Stimulated activated naive B cell treated with anti-CD40 and anti-IgM and Interleukin-4, amounts not matched to agents 10 μg/mL and 1 μg/mL and 100 μg/mL, for 72 hours (primary cell): Measurements from ENCODE around the gene BCL10.
A peak's percentile ranks its signal among the peaks of the same experiment; 100 is the strongest.

Source experiments
- ATAC-seq, 2 donors: fragments of 150-1000 bp; cut with Tn5 transposase; replicated peaks; 2 replicates each; pipeline ENCODE4 v1.10.0; 2021; ENCODE audit warnings: moderate library complexity in 1 of 2
- DNase-seq: peaks from one replicate; pipeline ENCODE4 v3.0.0; 2021
- H3K27ac Mint-ChIP-seq: one replicate; pipeline ENCODE4 v1.8.0; 2022; ENCODE audit warnings: mild to moderate bottlenecking, mixed read lengths
- H3K27me3 Mint-ChIP-seq, 2 donors: one replicate each; pipeline ENCODE4 v1.8.0; 2022; ENCODE audit warnings: mixed read lengths in 2 of 2
- H3K36me3 Mint-ChIP-seq, 2 donors: one replicate each; pipeline ENCODE4 v1.8.0; 2022; ENCODE audit warnings: mixed read lengths in 2 of 2, mild to moderate bottlenecking in 1 of 2
- H3K4me1 Mint-ChIP-seq, 2 donors: one replicate each; pipeline ENCODE4 v1.8.0; 2022; ENCODE audit warnings: mixed read lengths in 2 of 2, mild to moderate bottlenecking in 1 of 2
- H3K4me3 Mint-ChIP-seq, 2 donors: one replicate each; pipeline ENCODE4 v1.8.0; 2022; ENCODE audit warnings: mild to moderate bottlenecking in 2 of 2, mixed read lengths in 2 of 2, moderate library complexity in 1 of 2
- H3K9me3 Mint-ChIP-seq, 2 donors: one replicate each; pipeline ENCODE4 v1.8.0; 2022; ENCODE audit warnings: mixed read lengths in 2 of 2, mild to moderate bottlenecking in 1 of 2

BCL10 gene

DNA sequence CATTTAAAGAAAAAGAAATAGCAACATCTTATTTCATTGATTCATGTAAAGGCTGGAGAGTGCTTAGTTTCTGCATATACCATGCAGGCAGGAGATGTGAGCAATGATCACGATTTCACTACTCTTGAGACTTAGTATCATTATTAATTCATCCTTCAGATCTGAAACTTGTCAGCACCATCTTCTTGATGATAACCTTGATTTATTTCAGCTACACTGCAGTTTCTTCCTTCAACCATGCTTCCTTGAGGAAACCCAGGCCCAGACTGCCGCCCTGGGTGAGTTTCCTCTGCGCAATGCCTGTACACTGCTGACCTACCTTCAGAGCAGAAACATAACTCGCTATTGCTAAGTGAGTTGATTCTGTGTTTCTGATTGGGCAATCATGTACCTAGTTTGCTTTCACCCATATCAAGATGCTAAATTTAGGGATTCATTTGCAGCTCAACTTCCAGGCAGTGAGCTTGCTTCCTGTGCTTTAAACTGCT is 13.5 kb upstream of the BCL10 start:
- Mint-ChIP-seq H3K9me3 (no peaks in the 10 kb centered on the region), H3K36me3 (peaks cover 2 to 3% of the 10 kb centered on the region in 2 donors), H3K4me1 (peaks cover 12 to 34% of the 10 kb centered on the region in 2 donors), H3K27me3 (no peaks in the 10 kb centered on the region), H3K27ac (no peak overlapping the region), H3K4me3 (no peak overlapping the region)
- DNase-seq, result no peak
- ATAC-seq, result peak; percentile 45 to 50

- H3K36me3 Mint-ChIP-seq, result peaks cover 2 to 3% of the 10 kb centered on the region in 2 donors
- H3K4me3 Mint-ChIP-seq, result no peak overlapping the region
- H3K27me3 Mint-ChIP-seq, result no peaks in the 10 kb centered on the region
- no peak overlapping the region for H3K27ac Mint-ChIP-seq
- H3K4me1 Mint-ChIP-seq, result peaks cover 12 to 30% of the 10 kb centered on the region in 2 donors
- ATAC-seq (peak; percentile 27 to 45), DNase-seq (no peak)
- H3K9me3 Mint-ChIP-seq, result no peaks in the 10 kb centered on the region
These were observed 12.9 kb upstream of the BCL10 start for GRCh38 chr1:85289207-85289847.

- ATAC-seq, result no peak
These were observed 7.8 kb upstream of the BCL10 start for GRCh38 chr1:85284202-85284601.

DNA sequence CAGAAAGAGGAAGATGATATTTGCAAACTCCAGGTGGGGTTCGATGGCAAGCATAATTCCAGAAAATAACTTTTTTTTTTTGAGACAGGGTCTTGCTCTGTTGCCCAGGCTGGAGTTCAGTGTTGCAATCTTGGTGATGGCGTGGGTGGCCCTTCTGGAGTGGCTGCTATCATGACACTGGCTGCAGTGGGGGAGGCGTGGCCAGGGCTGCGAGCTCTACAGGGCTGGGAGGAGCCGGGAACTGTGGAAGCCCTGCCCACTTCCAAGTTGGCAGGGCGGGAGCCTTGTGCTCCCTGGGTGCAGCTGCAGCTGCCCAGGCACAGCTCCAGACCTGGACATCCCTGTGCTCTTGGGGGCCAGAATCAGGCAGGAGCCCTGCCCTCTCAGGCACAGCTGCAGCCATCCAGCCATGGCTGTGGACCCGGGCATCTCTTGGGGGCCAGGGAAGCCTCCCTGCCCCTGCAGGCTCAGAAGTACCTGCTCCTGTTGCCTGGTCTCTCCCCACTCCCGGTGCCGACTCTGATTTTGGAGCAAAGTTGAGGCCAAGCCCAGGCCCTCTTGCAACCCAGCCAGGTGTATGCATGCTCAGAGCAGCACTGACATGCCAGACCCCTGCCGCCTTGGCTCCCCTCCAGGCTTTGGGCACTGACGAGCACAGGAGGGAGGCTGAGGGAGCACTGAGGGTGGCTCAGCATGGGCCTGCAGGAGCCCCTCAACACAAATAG is 7.2 kb upstream of the BCL10 start:
- no peak for ATAC-seq
- Mint-ChIP-seq H3K27me3 (no peaks in the 10 kb centered on the region), H3K9me3 (no peaks in the 10 kb centered on the region), H3K36me3 (peaks cover 0 to 1% of the 10 kb centered on the region in 2 donors), H3K4me3 (no peak overlapping the region), H3K4me1 (peaks cover 9 to 12% of the 10 kb centered on the region in 2 donors), H3K27ac (no peak overlapping the region)
- DNase-seq, result no peak

More at GRCh38 chr1:85284202-85284601, 7.8 kb upstream of the BCL10 start:
- no peak for DNase-seq
- Mint-ChIP-seq H3K27me3 (no peaks in the 10 kb centered on the region), H3K36me3 (peaks cover 0 to 1% of the 10 kb centered on the region in 2 donors), H3K27ac (no peak overlapping the region), H3K9me3 (no peaks in the 10 kb centered on the region), H3K4me1 (peaks cover 4 to 8% of the 10 kb centered on the region in 2 donors), H3K4me3 (no peak overlapping the region)

- DNase-seq (no peak), ATAC-seq (no peak)
- Mint-ChIP-seq H3K27me3 (no peaks in the 10 kb centered on the region), H3K36me3 (peaks cover 0 to 1% of the 10 kb centered on the region in 2 donors), H3K27ac (no peak overlapping the region), H3K9me3 (no peaks in the 10 kb centered on the region), H3K4me3 (no peak overlapping the region), H3K4me1 (peaks cover 9 to 13% of the 10 kb centered on the region in 2 donors)
These were observed 6.0 kb upstream of the BCL10 start for GRCh38 chr1:85282424-85282823.

DNA sequence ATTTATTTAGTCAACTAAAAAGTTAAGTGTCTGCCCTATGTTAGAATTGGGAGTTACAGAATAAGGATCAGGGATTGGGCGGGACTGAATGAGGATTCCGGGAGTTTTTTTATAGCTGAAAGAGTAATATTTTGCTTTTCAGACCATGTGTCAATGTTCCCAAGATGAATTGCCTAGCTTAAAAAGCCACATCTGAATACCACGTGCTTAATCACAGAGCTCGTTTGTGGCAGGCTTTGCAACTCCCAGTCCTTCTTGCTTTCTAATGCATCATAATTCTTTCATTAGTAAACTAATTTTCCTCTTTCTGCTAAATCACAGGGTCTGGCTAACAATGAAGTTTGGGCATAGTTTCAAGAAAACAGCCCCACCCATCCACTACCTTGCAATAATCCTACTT is 4.2 kb upstream of the BCL10 start:
- no peaks in the 10 kb centered on the region for H3K27me3 Mint-ChIP-seq
- H3K36me3 Mint-ChIP-seq, result peaks cover 0 to 1% of the 10 kb centered on the region in 2 donors
- no peak overlapping the region for H3K27ac Mint-ChIP-seq
- ATAC-seq, result no peak
- no peak overlapping the region for H3K4me3 Mint-ChIP-seq
- no peak for DNase-seq
- H3K9me3 Mint-ChIP-seq, result no peaks in the 10 kb centered on the region
- peaks cover 13 to 20% of the 10 kb centered on the region in 2 donors for H3K4me1 Mint-ChIP-seq

DNA sequence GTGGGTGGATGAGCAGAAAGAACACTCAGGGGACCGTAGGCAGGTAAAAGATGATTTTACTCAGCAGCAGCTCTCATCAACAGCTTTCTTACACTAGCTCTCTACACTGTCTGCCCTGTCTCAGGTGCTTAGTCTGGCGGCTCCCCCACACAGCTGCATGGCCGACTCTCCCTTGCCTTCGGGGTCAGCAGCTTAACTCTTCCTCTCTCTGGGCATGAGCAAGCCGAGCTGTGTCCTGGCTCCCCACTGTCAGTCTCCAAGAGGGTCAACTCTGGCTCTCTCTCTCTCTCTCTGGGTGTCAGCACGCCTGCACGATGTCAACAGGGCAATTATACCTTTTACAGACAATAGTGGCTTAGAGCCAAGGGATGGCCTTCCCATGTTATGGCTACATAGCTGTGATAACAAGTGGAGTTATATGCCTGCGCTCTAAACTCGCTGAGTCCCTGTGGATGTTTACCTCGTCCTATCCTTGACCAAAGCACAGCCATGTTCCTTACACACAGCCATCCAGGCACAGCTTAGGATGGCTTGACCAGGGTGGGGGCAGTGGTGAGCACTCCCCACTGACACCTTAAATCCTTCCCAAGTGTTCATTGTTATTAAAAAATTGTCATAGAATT is 3.1 kb upstream of the BCL10 start:
- no peak overlapping the region for H3K4me3 Mint-ChIP-seq
- H3K27ac Mint-ChIP-seq, result no peak overlapping the region
- peaks cover 19 to 30% of the 10 kb centered on the region in 2 donors for H3K4me1 Mint-ChIP-seq
- no peaks in the 10 kb centered on the region for H3K27me3 Mint-ChIP-seq
- no peak for ATAC-seq
- H3K9me3 Mint-ChIP-seq, result no peaks in the 10 kb centered on the region
- no peak for DNase-seq
- H3K36me3 Mint-ChIP-seq, result peaks cover 1% of the 10 kb centered on the region in 2 donors

- H3K4me3 Mint-ChIP-seq, result peak overlapping the region in 1 of 2 donors; percentile 0
- H3K36me3 Mint-ChIP-seq, result peaks cover 4 to 6% of the 10 kb centered on the region in 2 donors
- peaks cover 24 to 37% of the 10 kb centered on the region in 2 donors for H3K4me1 Mint-ChIP-seq
- H3K27ac Mint-ChIP-seq, result no peak overlapping the region
- no peak for ATAC-seq
- H3K9me3 Mint-ChIP-seq, result no peaks in the 10 kb centered on the region
- DNase-seq, result no peak
- no peaks in the 10 kb centered on the region for H3K27me3 Mint-ChIP-seq
These were observed 2.5 kb upstream of the BCL10 start for GRCh38 chr1:85278853-85279314.

DNA sequence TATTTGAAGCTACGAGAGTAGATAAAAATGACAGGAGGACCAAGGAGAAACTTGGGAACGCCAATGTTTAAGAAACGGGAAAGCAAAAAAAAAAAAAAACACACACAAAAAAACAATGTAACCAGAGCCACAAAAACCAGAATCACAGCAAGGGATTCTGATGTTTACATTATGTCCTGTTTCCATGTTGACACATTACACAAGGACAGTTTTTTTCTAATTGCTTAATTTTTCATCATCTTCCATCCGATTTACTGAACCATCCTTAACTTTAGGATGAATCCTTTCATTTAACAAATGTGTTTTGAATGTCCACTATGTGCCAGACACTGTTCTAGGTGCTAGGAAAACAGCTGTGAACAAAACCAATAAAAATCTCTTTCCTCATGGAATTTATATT is 1.4 kb upstream of the BCL10 start:
- Mint-ChIP-seq H3K36me3 (peaks cover 13 to 16% of the 10 kb centered on the region in 2 donors), H3K27ac (no peak overlapping the region), H3K9me3 (no peaks in the 10 kb centered on the region), H3K4me3 (no peak overlapping the region), H3K4me1 (peaks cover 34 to 47% of the 10 kb centered on the region in 2 donors), H3K27me3 (no peaks in the 10 kb centered on the region)
- ATAC-seq (no peak), DNase-seq (no peak)

- Mint-ChIP-seq H3K9me3 (no peaks in the 10 kb centered on the region), H3K4me3 (peak overlapping the region; percentile 89 to 95), H3K4me1 (peaks cover 34 to 50% of the 10 kb centered on the region in 2 donors), H3K27ac (peak overlapping the region; percentile 98), H3K36me3 (peaks cover 14 to 19% of the 10 kb centered on the region in 2 donors), H3K27me3 (no peaks in the 10 kb centered on the region)
- DNase-seq (no peak), ATAC-seq (no peak)
These were observed 677 bp upstream of the BCL10 start for GRCh38 chr1:85276978-85277639.

- H3K9me3 Mint-ChIP-seq, result no peaks in the 10 kb centered on the region
- peak overlapping the region; percentile 89 to 95 for H3K4me3 Mint-ChIP-seq
These were observed 674 bp downstream of the BCL10 start for GRCh38 chr1:85275701-85276214.

DNA sequence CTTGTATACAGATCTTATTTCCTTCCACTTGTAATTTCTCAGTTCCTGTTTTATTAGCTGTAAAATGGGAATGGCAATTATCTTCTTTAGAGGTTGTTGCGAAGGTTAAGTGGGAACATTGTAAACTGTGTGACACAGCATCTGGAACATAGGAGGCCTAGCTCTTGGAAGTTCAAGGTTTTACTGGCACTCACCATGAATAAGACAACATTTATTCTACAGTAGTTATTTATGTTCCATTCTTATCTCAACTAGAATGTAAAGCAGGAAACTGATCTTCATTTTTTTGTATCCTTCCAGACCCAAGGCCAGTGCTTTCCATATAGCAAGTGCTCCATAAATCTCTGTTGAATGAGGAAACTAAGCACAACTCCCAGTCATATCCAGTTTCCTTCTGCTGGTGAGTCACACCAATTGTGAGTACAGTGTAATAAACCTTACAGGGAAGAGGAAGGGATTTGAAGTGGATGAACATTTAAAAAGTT is 1.4 kb downstream of the BCL10 start:
- DNase-seq (no peak), ATAC-seq (no peak)
- Mint-ChIP-seq H3K27me3 (no peaks in the 10 kb centered on the region), H3K9me3 (no peaks in the 10 kb centered on the region), H3K4me3 (peak overlapping the region; percentile 89 to 95), H3K36me3 (peaks cover 14 to 33% of the 10 kb centered on the region in 2 donors), H3K27ac (peak overlapping the region; percentile 98), H3K4me1 (peaks cover 42 to 62% of the 10 kb centered on the region in 2 donors)

More at GRCh38 chr1:85275701-85276214, 674 bp downstream of the BCL10 start:
- Mint-ChIP-seq H3K27ac (peak overlapping the region; percentile 98), H3K27me3 (no peaks in the 10 kb centered on the region), H3K36me3 (peaks cover 14 to 30% of the 10 kb centered on the region in 2 donors), H3K4me1 (peaks cover 42 to 59% of the 10 kb centered on the region in 2 donors)
- DNase-seq (peak; percentile 39), ATAC-seq (peak; percentile 26 to 30)

DNA sequence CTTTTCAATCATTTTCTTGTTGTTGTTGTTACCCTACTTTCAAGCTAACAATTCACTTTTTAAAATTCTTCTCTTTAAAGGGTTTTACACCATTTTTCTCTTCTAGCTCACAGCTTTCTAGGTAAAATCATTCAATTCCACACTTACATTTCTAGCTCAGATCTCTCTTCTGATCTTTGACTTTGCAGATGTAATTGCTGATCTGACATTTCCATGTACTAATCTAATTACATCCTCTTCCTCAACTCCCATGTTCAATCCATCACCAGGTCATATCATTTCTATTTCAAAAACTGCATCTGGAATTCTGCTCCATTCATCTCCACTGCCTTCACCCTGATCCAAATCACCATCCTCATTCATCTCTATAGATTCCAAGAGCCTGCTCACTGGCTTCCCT is 3.0 kb downstream of the BCL10 start:
- H3K4me1 Mint-ChIP-seq, result peaks cover 39 to 49% of the 10 kb centered on the region in 2 donors
- no peak for DNase-seq

More for the DNA sequence above, 3.0 kb downstream of the BCL10 start:
- Mint-ChIP-seq H3K27me3 (no peaks in the 10 kb centered on the region), H3K4me3 (peak overlapping the region in 1 of 2 donors; percentile 7), H3K9me3 (no peaks in the 10 kb centered on the region), H3K36me3 (peaks cover 23 to 43% of the 10 kb centered on the region in 2 donors), H3K27ac (peak overlapping the region; percentile 56)
- no peak for ATAC-seq
